Activated naive CD4-positive, alpha-beta T cell treated with anti-CD3 and anti-CD28 coated beads for 36 hours (primary cell): ENCODE measurements around the gene SMIM1. TPM values are rescaled to one million over a fixed set of nuclear protein-coding genes. Genes with fewer than 3 reads are reported as not detected.

Source experiments
- CTCF ChIA-PET: fragments of 350-600 bp; sonication (Branson Sonifier 250); formaldehyde crosslinking; loops from one replicate; lab custom pipeline; 2021; ENCODE audit warnings: antibody characterized with exemption; lab: Charles Lee
- DNase-seq: peaks from one replicate; pipeline ENCODE4 v3.0.0-alpha.2; 2020
- H3K27ac Mint-ChIP-seq: one replicate; pipeline ENCODE4 v1.8.0; 2021; ENCODE audit warnings: mild to moderate bottlenecking, mixed read lengths
- H3K27me3 Mint-ChIP-seq: one replicate; pipeline ENCODE4 v1.8.0; 2021; ENCODE audit warnings: low read depth, mixed read lengths
- H3K36me3 Mint-ChIP-seq: one replicate; pipeline ENCODE4 v1.8.0; 2021; ENCODE audit warnings: low read depth, mixed read lengths
- H3K4me1 Mint-ChIP-seq: one replicate; pipeline ENCODE4 v1.8.0; 2021; ENCODE audit warnings: low read depth, mixed read lengths
- H3K4me3 Mint-ChIP-seq: one replicate; pipeline ENCODE4 v1.8.0; 2021; ENCODE audit warnings: mild to moderate bottlenecking, moderate library complexity, mixed read lengths
- H3K9me3 Mint-ChIP-seq: one replicate; pipeline ENCODE4 v1.8.0; 2021; ENCODE audit warnings: mixed read lengths
- intact Hi-C: fragments of 100-400 bp; cut with micrococcal nuclease; formaldehyde crosslinking; loops from one replicate; pipeline ENCODE4 v1.15.1; 2023
- total RNA-seq, 2 experiments: library from RNA; stranded (reverse); gene quantifications; one replicate each; pipeline ENCODE4 v1.2.3, GENCODE V29; 2021

The SMIM1 gene
- total RNA-seq, 2 experiments from 2014 or later, result 0.83 to 2.0 TPM

DNA sequence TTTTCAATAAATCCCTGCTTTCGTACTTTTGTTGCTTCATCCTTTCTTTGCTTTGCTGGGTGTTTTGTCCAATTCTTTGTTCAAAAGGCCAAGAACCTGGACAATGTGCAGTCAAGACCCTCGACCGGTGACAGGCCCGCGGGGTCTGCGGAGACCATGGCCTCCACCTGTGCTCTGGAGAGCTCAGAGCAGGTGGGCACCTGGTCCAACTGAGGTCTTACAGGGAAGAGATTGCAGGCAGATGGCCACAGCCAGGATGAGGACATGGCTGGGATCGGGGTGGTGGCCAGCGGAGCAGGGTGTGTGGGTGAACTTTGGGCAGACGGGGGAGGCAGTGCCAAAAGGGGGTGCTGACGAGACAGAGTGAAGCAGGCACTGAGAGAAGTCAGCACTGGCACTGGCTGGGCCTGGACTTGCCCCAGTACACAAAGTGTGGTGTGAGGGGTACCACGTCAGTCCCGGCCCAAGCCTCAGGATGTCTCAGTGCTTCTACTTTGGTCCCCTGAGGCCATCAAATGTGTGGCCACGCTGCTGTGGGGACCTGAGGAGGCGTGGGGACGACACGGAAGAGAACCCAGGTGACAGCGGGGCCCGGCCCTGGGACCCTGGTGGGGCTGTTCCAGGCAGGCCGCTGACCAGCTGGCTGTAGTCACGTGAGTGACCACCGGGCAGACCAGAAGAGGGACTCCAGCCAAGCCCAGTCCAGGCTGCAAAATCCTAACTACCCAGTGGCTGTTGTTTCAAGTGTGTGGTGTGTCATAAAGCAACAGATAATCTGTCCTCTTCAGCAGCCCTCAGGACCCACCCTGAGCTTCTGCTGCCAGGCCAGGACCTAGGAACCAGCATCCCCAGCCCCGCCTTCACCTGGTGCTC, 30.7 kb upstream of the SMIM1 start:
- H3K4me1 Mint-ChIP-seq, result peaks cover 28% of the 10 kb centered on the region
- intact Hi-C loops, result no loop called here
- no peak for DNase-seq
- H3K27me3 Mint-ChIP-seq, result no peaks in the 10 kb centered on the region
- H3K4me3 Mint-ChIP-seq, result no peak overlapping the region
- CTCF ChIA-PET, result interaction anchor here (0.7 kb wide), 1 partner anchor 123 kb away, joined by 3 read pairs; no protein-coding TSS in a partner anchor
- no peaks in the 10 kb centered on the region for H3K9me3 Mint-ChIP-seq
- H3K36me3 Mint-ChIP-seq, result peaks cover 17% of the 10 kb centered on the region
- no peak overlapping the region for H3K27ac Mint-ChIP-seq

DNA sequence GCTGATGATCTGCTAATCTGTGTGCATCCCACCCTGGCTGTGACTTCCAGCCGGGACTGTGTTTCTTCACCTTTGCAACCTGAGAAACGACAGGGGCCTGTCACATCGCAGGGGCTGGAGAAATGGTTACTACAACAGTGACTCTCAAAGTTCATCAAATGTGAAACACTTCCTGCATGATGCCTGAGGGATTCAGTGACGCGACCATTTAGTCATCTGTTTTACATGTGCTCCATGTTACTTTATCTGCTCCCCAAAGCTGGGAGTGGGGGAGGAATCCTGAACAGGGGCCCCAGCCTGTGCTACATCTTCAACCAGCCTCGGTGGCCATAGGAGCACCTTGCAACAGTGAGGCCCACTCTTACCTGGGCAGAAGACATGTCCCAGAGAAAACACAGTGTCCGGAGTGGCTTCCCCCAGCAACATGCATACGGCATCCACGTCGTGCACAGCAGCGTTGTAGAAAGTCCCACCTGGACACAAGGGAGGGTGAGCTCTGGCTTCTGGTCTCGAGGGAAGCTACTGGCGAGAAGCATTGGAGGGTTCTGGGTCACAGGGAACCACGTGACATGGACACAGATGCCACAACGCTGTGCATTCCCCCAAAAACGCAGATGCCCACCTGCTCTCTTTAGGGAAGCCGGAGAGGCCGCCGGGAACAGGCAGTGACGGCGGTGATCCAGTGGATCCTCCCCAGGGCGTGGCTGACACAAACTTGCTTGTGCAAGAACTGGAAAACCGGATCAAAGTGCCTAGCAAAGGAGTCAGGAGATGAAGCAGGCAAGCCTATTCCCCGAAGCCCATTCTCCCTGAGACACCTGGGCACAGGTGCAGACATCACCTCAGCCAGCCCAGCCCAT, 29.9 kb upstream of the SMIM1 start:
- intact Hi-C loops, result no loop called here
- CTCF ChIA-PET, result interaction anchor here (0.7 kb wide), 1 partner anchor 124 kb away, joined by 3 read pairs; no protein-coding TSS in a partner anchor
- DNase-seq, result no peak
- Mint-ChIP-seq H3K27me3 (no peaks in the 10 kb centered on the region), H3K27ac (no peak overlapping the region), H3K4me3 (no peak overlapping the region), H3K9me3 (no peaks in the 10 kb centered on the region), H3K4me1 (peaks cover 29% of the 10 kb centered on the region), H3K36me3 (peaks cover 17% of the 10 kb centered on the region)

DNA sequence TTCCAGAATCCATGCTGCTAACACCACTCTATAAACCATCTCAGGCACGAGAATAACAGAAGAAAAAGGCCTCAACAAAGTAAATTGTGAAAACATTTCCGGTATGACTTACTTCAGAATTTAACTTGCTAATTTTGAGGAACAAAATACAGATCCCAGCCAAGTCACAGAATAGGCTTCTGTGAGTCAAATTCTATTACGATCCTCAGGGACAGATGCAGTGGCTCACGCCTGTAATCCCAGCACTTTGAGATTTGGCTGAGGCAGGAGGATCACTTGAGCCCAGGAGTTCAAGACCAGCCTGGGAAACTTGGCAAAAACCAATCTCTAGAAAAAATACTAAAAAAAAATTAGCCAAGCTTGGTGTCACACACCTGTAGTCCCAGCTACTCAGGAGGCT, 29.1 kb upstream of the SMIM1 start:
- no peak overlapping the region for H3K4me3 Mint-ChIP-seq
- DNase-seq, result no peak
- CTCF ChIA-PET, result no interaction called here
- peaks cover 17% of the 10 kb centered on the region for H3K36me3 Mint-ChIP-seq
- intact Hi-C loops, result no loop called here
- H3K9me3 Mint-ChIP-seq, result no peaks in the 10 kb centered on the region
- H3K4me1 Mint-ChIP-seq, result peaks cover 35% of the 10 kb centered on the region
- H3K27ac Mint-ChIP-seq, result no peak overlapping the region
- no peaks in the 10 kb centered on the region for H3K27me3 Mint-ChIP-seq

DNA sequence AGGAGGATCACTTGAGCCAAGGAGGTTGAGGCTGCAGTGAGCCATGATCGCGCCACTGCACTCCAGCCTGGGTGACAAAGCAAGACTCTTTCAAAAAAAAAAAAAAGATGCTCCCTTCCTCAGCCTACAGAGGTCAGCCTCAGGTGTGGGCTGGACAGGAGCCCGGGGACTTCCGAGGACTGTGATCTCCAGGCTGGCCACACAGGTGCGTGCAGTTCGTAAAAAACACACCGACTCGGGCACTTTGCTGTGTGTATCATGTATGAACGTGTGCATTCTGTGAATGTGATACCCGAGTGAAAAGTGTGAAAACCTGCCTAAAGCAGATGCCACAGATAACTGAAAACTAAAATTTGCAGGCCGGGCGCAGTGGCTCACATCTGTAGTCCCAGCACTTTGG, 28.7 kb upstream of the SMIM1 start:
- intact Hi-C loops, result no loop called here
- H3K9me3 Mint-ChIP-seq, result no peaks in the 10 kb centered on the region
- DNase-seq, result no peak
- no peaks in the 10 kb centered on the region for H3K27me3 Mint-ChIP-seq
- no peak overlapping the region for H3K27ac Mint-ChIP-seq
- H3K4me3 Mint-ChIP-seq, result no peak overlapping the region
- H3K4me1 Mint-ChIP-seq, result peaks cover 35% of the 10 kb centered on the region
- CTCF ChIA-PET, result no interaction called here
- H3K36me3 Mint-ChIP-seq, result peaks cover 17% of the 10 kb centered on the region

DNA sequence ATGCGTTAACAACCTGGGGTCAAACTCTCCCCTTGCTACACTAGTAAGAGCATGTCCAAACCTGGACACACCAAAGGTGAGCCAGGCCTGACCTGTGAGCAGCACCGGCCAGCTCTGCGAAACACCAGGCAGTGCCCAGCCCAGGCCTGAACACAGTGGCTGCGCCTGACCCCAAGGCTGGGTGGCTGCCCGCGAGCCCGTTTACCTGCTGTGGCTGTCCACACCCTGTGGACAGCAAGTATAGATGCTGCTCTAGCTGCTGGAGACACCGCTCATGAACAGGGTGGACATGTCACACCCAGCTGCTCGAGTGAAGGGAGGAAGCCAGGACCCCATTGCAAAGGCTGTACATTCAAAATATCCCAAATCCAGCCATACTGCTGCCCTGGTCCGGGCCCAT, 27.9 kb upstream of the SMIM1 start:
- Mint-ChIP-seq H3K36me3 (peaks cover 17% of the 10 kb centered on the region), H3K4me3 (no peak overlapping the region), H3K4me1 (peaks cover 35% of the 10 kb centered on the region), H3K27me3 (no peaks in the 10 kb centered on the region), H3K9me3 (no peaks in the 10 kb centered on the region), H3K27ac (no peak overlapping the region)
- no peak for DNase-seq
- CTCF ChIA-PET, result no interaction called here
- intact Hi-C loops, result no loop called here

DNA sequence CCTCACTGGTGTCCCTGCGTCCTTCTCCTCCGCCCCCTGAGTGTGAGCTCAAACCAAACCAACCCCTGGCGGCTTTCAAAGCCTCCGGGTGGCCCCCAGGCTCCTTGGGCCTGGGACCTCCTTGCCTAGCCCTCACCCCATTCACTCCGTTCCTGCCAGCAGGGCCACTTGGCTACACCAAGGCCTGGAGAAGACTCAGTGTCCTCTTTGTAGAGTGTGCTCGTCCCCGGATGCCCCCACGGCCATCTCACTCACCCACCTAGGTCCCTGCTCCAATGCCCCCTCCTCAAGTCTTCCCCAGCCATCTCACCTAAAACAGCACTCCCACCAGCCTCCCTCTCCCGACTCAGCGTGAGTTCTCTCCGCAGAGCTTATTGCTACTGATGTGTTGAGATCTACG, 27.5 kb upstream of the SMIM1 start:
- peak overlapping the region; percentile 75 for H3K4me3 Mint-ChIP-seq

DNA sequence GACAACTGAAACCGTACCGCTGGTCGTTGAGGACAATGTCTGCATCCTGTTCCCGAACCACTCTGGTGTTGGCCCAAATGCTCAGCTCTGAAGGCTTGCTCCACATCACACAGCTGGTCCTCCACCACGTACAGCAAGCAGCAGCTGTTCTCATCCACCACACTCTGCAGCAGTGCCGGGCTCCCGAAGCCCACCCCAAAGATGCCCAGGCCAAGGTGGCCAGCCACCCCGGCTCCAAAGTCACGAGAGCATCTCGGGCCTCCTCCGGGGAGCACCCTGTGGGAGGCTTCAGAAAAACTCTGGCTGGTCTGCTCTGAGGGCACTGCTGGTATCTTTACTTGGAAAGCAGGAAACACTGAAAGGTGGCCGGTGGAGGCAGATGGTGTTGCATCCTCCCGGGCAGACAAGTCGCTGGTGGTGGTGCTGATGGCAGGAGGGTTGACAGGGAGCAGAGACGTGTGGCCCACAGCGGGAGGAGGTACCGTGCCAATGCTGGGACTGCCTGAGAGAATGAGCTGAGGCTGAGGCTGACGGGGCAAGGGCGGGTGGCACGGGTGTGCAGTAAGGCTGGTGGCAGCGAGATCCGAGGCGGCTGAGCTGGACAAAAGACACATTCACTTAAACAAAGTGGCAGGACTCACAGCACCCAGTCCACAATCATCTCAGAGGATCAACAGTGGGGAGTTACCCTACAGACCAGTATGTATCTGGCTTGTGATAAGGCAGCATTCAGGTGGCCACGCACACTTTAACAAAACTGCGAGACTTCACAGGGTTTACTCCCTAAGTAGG, 26.8 kb upstream of the SMIM1 start:
- peak overlapping the region; percentile 75 for H3K4me3 Mint-ChIP-seq
- no peak overlapping the region for H3K27ac Mint-ChIP-seq
- CTCF ChIA-PET, result no interaction called here
- H3K36me3 Mint-ChIP-seq, result peaks cover 17% of the 10 kb centered on the region
- peaks cover 35% of the 10 kb centered on the region for H3K4me1 Mint-ChIP-seq
- intact Hi-C loops, result no loop called here
- H3K27me3 Mint-ChIP-seq, result no peaks in the 10 kb centered on the region
- no peaks in the 10 kb centered on the region for H3K9me3 Mint-ChIP-seq
- no peak for DNase-seq

More for the DNA sequence above, 27.5 kb upstream of the SMIM1 start:
- CTCF ChIA-PET, result no interaction called here
- DNase-seq, result no peak
- Mint-ChIP-seq H3K36me3 (peaks cover 17% of the 10 kb centered on the region), H3K27ac (no peak overlapping the region), H3K4me1 (peaks cover 35% of the 10 kb centered on the region), H3K9me3 (no peaks in the 10 kb centered on the region), H3K27me3 (no peaks in the 10 kb centered on the region)
- intact Hi-C loops, result no loop called here

DNA sequence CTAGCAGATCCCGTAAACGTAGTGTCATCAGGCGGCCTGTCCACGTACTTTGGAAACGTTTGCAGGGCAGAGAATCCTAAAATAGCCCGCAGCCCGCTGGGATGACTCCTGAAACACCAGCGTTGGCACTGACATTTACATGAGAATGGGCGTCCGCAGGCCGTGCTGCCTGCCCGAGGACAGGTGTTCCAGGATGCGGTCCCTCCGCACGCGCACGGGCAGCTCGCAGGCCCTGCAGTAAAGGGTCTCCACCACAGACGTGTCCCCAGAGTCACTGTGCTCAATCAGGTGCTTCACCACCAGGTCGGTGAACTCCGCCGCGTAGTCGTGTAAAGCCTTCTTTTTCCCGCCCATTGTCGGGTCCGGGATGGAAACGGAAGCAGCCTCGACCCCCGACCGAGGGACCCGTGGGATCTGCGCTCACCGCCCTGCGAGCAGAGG, 26.1 kb upstream of the SMIM1 start:
- Mint-ChIP-seq H3K4me1 (peaks cover 35% of the 10 kb centered on the region), H3K4me3 (peak overlapping the region; percentile 75), H3K27ac (peak overlapping the region; percentile 24), H3K27me3 (no peaks in the 10 kb centered on the region), H3K36me3 (peaks cover 17% of the 10 kb centered on the region), H3K9me3 (no peaks in the 10 kb centered on the region)
- DNase-seq, result no peak
- intact Hi-C loops, result no loop called here
- CTCF ChIA-PET, result no interaction called here

DNA sequence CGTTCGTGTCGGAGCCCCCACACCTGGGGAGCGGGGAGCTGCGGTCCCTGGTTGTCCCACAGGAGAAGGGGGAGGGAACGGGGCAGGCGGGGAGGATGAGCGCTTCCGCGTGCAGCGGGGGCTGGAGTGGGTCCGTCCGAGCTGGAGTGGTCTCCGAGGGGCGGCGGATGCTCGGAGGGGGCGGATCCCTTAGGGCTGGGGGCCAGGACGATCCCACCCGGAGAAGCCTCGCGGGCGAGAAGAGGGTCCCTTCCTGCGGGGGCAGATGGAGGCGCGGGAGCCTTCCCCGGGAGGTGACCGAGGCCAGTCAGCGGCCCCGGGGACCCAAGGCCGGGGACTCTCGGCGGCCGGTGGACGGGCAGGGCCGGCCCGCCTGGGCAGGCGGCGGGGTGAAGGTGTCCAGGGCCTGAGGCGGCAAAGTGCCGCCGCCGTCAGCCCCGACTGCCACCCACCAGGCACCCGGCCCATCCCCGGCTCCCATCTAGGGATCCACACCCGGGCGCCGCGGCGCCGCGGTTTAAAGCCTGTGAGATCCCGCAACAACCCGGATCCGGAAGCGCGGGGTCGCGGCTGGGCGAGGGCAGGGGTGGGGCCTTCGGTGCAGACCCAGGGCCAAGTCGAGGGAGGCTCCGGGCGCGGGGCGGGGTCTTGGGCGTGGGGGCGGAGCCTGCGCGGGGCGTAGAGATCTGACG, 25.6 kb upstream of the SMIM1 start:
- CTCF ChIA-PET, result interaction anchor here (0.6 kb wide), 1 partner anchor 93 kb away, joined by 3 read pairs; no protein-coding TSS in a partner anchor
- peak overlapping the region; percentile 24 for H3K27ac Mint-ChIP-seq
- intact Hi-C loops, result loop anchor here (1.0 kb wide), 3 partner anchors 25 to 153 kb away; partner anchors contain the start of genes C1orf174, LRRC47 and SMIM1

DNA sequence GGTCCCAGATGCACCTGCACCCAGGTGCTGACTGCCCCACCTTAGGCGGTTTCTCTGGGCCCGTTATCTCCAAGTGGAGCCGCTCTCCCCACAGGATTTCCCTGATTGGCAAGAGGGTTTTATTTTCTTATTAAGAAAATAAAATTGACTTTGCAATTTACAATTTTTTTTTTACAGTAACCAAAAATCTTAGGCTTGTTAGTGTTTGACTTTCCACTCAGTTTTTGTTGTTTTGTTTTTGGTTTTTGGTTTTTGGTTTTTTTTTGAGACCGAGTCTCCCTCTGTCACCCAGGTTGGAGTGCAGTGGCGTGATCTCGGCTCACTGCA, 25.1 kb upstream of the SMIM1 start:
- Mint-ChIP-seq H3K27ac (no peak overlapping the region), H3K36me3 (peaks cover 8% of the 10 kb centered on the region), H3K27me3 (no peaks in the 10 kb centered on the region), H3K9me3 (no peaks in the 10 kb centered on the region), H3K4me1 (peaks cover 35% of the 10 kb centered on the region), H3K4me3 (peak overlapping the region; percentile 70)
- intact Hi-C loops, result loop anchor here (1.0 kb wide), 3 partner anchors 25 to 153 kb away; partner anchors contain the start of genes C1orf174, LRRC47 and SMIM1
- CTCF ChIA-PET, result interaction anchor here (0.6 kb wide), 1 partner anchor 94 kb away, joined by 3 read pairs; no protein-coding TSS in a partner anchor
- DNase-seq, result no peak

More for the DNA sequence above, 25.6 kb upstream of the SMIM1 start:
- Mint-ChIP-seq H3K27me3 (no peaks in the 10 kb centered on the region), H3K9me3 (no peaks in the 10 kb centered on the region), H3K4me3 (peak overlapping the region; percentile 75), H3K36me3 (peaks cover 12% of the 10 kb centered on the region), H3K4me1 (peaks cover 35% of the 10 kb centered on the region)
- peak; percentile 93 for DNase-seq

DNA sequence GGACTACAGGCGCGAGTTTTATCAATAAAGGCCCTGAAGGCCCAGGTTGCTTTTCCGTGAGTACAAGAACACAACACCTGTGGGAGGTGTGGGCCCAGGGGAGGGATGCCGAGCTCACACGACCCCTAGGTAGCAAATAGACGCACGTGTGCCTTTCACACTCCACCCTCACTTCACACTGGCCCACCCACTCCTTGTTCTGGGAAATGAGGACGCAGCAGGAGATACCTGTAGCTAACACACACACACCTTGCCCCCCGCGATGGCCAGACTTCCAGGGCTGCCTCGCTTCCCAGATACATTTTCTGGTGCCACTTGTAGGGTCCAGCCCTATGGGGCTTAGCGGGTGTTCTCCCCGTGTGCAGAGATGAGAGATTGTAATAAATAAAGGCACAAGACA, 24.6 kb upstream of the SMIM1 start:
- intact Hi-C loops, result loop anchor here (1.0 kb wide), 3 partner anchors 24 to 152 kb away; partner anchors contain the start of genes C1orf174, LRRC47 and SMIM1

More for the DNA sequence above, 24.6 kb upstream of the SMIM1 start:
- peak overlapping the region; percentile 70 for H3K4me3 Mint-ChIP-seq
- H3K27ac Mint-ChIP-seq, result no peak overlapping the region
- H3K9me3 Mint-ChIP-seq, result no peaks in the 10 kb centered on the region
- H3K4me1 Mint-ChIP-seq, result peaks cover 35% of the 10 kb centered on the region
- CTCF ChIA-PET, result interaction anchor here (0.6 kb wide), 1 partner anchor 94 kb away, joined by 3 read pairs; no protein-coding TSS in a partner anchor
- no peaks in the 10 kb centered on the region for H3K27me3 Mint-ChIP-seq
- no peak for DNase-seq
- peaks cover 8% of the 10 kb centered on the region for H3K36me3 Mint-ChIP-seq
